ENCODE measurements around the gene IGF2R.

Gene IGF2R

DNA sequence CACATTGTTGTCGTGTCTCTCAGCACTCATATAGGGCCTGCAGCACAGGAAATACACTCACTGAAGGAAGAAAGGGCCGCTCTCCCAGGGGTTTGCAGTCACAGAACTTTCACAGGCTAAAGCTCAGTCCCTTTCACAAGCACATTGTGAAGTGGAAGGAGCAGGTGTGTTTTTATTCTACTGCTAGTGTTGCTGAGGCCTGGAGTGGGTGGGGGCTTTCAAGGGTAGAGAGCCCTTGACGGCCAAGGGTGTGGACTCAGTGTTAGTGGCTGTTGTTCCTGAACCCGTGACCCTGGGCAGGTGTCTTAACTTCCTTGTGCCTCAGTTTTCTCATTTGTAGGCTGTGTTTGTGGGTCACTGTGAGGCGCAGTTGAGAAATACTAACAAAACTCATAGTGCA lies 86.5 kb downstream of the IGF2R start:
- TF ChIP-seq, protein P1, sequence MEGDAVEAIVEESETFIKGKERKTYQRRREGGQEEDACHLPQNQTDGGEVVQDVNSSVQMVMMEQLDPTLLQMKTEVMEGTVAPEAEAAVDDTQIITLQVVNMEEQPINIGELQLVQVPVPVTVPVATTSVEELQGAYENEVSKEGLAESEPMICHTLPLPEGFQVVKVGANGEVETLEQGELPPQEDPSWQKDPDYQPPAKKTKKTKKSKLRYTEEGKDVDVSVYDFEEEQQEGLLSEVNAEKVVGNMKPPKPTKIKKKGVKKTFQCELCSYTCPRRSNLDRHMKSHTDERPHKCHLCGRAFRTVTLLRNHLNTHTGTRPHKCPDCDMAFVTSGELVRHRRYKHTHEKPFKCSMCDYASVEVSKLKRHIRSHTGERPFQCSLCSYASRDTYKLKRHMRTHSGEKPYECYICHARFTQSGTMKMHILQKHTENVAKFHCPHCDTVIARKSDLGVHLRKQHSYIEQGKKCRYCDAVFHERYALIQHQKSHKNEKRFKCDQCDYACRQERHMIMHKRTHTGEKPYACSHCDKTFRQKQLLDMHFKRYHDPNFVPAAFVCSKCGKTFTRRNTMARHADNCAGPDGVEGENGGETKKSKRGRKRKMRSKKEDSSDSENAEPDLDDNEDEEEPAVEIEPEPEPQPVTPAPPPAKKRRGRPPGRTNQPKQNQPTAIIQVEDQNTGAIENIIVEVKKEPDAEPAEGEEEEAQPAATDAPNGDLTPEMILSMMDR (IDR thresholded peaks at IDR 0.05; ENCODE audit: low read depth, low read length): no peak
- H3K4me3 ChIP-seq (ENCODE audit: low read depth, low read length): no peak overlapping the region
- no peak for DNase-seq (ENCODE audit: low read depth)

DNA sequence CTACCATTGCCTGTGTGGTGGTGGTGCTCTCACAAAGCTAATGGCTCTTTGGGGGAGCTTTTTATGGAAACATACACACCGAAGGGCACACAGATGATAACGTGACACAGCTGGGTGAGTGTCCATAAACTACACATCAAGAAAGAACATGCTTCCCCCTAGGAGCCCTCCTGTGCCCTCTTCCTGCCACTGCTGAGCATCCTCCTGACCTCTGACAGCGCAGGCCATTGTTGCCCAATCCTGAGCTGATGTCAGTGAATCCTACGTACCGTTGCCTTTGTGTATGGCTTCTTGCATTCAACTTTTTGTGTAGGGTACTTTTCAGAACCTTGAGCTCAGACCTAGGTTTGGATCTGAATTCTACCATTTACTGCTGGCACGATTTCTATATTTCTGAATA lies 86.9 kb downstream of the IGF2R start:
- TF ChIP-seq POLR2A (IDR thresholded peaks at IDR 0.05; ENCODE audit: extremely low read depth, insufficient read length) (no peak), MYC (IDR thresholded peaks at IDR 0.05; ENCODE audit: low read depth, low read length) (no peak)
- TF ChIP-seq, protein P1 (IDR thresholded peaks at IDR 0.05; ENCODE audit: low read depth, low read length): no peak
- TF ChIP-seq, protein P2, sequence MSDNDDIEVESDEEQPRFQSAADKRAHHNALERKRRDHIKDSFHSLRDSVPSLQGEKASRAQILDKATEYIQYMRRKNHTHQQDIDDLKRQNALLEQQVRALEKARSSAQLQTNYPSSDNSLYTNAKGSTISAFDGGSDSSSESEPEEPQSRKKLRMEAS (IDR thresholded peaks at IDR 0.05; ENCODE audit: low read depth, low read length): no peak
- H3K4me3 ChIP-seq (ENCODE audit: low read depth, low read length): no peak overlapping the region
- peak; percentile 28 for DNase-seq (ENCODE audit: low read depth)

DNA sequence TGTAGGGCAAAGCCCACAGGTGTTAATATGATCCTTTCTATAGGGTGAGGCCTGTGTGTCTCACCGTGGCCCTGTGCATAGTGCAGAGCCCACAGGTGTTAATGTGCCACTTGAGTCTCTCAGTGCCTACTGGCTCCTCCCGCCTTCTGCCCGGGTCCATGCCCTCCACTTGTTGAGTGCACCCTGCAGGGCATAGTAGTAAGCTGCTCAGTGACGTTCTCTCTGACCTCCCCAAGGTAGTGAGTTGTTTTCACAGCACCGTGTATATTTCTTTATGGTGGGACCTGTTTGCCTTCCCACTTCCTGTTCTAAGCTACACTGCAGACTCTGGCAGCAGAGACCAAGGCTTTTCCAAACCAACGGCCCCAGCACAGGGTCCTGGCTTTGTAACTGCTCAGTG lies 88.2 kb downstream of the IGF2R start:
- TF ChIP-seq MYC (IDR thresholded peaks at IDR 0.05; ENCODE audit: low read depth, low read length) (no peak), POLR2A (IDR thresholded peaks at IDR 0.05; ENCODE audit: extremely low read depth, insufficient read length) (no peak)
- TF ChIP-seq, protein P2 (IDR thresholded peaks at IDR 0.05; ENCODE audit: low read depth, low read length): no peak
- TF ChIP-seq, protein P1 (IDR thresholded peaks at IDR 0.05; ENCODE audit: low read depth, low read length): no peak
- DNase-seq (ENCODE audit: low read depth): no peak
- no peak overlapping the region for H3K4me3 ChIP-seq (ENCODE audit: low read depth, low read length)

DNA sequence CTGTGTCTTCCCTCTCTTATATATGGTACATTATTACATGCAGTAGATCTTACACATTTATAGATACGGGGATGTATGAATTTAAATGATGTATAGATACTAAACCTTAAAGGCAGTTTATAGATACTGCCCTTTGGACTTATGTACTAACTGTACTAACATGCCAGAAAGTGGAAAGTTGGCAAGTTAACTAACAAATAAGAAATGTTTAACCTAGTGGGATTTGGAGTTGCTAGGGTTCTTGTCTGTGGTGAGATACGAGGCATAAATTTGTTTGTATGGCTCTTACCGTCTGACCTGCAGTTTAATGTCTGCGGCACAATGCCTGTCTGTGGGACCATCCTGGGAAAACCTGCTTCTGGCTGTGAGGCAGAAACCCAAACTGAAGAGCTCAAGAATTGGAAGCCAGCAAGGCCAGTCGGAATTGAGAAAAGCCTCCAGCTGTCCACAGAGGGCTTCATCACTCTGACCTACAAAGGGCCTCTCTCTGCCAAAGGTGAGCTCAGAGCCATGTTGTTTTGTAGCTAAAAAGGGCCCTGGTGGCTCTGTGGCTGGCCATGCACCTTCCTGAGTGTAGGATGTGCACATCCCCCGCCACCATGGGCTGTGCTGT lies 89.8 kb downstream of the IGF2R start:
- DNase-seq (ENCODE audit: low read depth): no peak

DNA sequence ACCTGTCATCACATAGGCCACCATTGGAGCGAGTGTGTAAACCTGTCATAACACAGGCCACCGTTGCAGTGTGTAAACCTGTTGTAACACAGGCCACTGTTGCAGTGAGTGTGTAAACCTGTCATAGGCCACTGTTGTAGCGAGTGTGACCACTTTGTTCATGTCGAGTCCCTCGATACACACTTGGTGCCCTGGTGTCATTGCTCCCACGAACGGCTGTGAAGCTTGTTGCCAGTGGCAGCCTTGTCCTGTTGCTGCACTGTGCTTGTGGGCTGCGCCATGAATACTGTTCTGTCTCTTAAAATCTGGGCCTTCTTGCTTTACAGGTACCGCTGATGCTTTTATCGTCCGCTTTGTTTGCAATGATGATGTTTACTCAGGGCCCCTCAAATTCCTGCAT lies 91.3 kb downstream of the IGF2R start:
- TF ChIP-seq POLR2A (IDR thresholded peaks at IDR 0.05; ENCODE audit: extremely low read depth, insufficient read length): no peak
- TF ChIP-seq, protein P2 (IDR thresholded peaks at IDR 0.05; ENCODE audit: low read depth, low read length): no peak
- TF ChIP-seq MYC (IDR thresholded peaks at IDR 0.05; ENCODE audit: low read depth, low read length): no peak
- TF ChIP-seq, protein P1 (IDR thresholded peaks at IDR 0.05; ENCODE audit: low read depth, low read length): no peak

More for the DNA sequence above, 89.8 kb downstream of the IGF2R start:
- TF ChIP-seq MYC (IDR thresholded peaks at IDR 0.05; ENCODE audit: low read depth, low read length): no peak
- H3K4me3 ChIP-seq (ENCODE audit: low read depth, low read length): no peak overlapping the region

DNA sequence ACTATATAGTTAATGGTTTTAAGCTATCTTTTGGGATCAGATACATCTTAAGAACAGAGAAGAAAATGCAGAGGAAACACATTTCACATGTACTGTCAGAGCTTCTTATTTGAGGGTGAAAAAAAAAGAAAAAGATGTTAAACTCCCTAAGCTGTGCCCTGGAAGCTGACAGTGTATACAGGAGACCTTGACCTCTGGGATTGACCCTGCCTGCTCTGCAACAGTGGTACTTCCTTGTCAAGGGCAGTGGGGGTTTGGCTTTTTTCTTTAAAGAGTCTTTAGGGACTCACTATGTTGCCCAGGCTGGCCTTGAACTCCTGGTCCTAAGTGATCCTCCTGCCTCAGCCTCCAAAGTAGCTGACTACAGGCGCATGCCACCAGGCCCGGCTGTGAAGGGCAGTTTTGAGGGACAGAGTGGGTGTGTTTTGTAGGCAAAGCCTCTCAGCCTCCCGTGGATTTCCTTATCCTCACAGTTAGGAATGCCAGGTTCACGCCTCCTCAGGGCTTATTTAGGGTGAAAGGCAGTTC lies 92.1 kb downstream of the IGF2R start:
- DNase-seq (ENCODE audit: low read depth): no peak
- TF ChIP-seq, protein P2 (IDR thresholded peaks at IDR 0.05; ENCODE audit: low read depth, low read length): no peak
- TF ChIP-seq, protein P1 (IDR thresholded peaks at IDR 0.05; ENCODE audit: low read depth, low read length): no peak
- TF ChIP-seq MYC (IDR thresholded peaks at IDR 0.05; ENCODE audit: low read depth, low read length) (no peak), POLR2A (IDR thresholded peaks at IDR 0.05; ENCODE audit: extremely low read depth, insufficient read length) (no peak)
- H3K4me3 ChIP-seq (ENCODE audit: low read depth, low read length): no peak overlapping the region

More for the DNA sequence above, 91.3 kb downstream of the IGF2R start:
- no peak overlapping the region for H3K4me3 ChIP-seq (ENCODE audit: low read depth, low read length)
- no peak for DNase-seq (ENCODE audit: low read depth)
